ENCODE measurements around the gene MYLK2. TPM values are rescaled to one million over a fixed set of nuclear protein-coding genes. Genes with fewer than 3 reads are reported as not detected.
"Not testable (repeated sequence)": the region's sequence is repeated elsewhere in the genome, so short reads cannot be mapped to it uniquely, and the experiment has no call there.

MYLK2 gene
- total RNA-seq, 4 donors from 2014 or later, result 0.27 to 0.54 (median 0.31) TPM; not detected in 1

DNA sequence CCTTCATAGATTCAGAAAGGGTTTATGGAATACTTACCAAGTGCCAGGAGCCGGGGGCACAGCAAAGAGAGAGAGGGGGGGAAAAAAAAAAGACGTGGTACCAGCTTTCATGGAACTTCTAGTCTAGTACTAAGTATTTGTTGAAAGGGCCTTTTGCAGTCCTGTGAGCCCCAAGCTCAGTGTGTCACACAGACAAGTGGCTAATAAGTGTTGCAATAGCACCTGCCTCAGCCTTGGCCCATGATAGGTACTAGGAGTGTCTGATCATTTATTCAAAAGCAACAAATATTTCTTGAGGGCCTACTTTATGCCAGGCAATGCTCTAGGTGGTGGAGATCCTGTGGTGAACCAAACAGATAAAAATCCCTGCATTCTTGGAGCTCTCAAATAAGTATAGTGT is 7.9 kb downstream of the MYLK2 start:
- Histone ChIP-seq H3K27ac (no peak overlapping the region), H3K36me3 (no peaks in the 10 kb centered on the region), H3K27me3 (no peaks in the 10 kb centered on the region), H3K9me3 (no peaks in the 10 kb centered on the region), H3K4me3 (no peak overlapping the region), H3K4me1 (peaks cover 0 to 14% (median 3%) of the 10 kb centered on the region in 3 donors)
- no peak for TF ChIP-seq EP300 (IDR thresholded peaks at IDR 0.05)
- no peak for TF ChIP-seq POLR2AphosphoS5 (IDR thresholded peaks at IDR 0.05)
- TF ChIP-seq, protein P1, sequence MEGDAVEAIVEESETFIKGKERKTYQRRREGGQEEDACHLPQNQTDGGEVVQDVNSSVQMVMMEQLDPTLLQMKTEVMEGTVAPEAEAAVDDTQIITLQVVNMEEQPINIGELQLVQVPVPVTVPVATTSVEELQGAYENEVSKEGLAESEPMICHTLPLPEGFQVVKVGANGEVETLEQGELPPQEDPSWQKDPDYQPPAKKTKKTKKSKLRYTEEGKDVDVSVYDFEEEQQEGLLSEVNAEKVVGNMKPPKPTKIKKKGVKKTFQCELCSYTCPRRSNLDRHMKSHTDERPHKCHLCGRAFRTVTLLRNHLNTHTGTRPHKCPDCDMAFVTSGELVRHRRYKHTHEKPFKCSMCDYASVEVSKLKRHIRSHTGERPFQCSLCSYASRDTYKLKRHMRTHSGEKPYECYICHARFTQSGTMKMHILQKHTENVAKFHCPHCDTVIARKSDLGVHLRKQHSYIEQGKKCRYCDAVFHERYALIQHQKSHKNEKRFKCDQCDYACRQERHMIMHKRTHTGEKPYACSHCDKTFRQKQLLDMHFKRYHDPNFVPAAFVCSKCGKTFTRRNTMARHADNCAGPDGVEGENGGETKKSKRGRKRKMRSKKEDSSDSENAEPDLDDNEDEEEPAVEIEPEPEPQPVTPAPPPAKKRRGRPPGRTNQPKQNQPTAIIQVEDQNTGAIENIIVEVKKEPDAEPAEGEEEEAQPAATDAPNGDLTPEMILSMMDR (IDR thresholded peaks at IDR 0.05), result no peak
- no peak for TF ChIP-seq POLR2A (IDR thresholded peaks at IDR 0.05)
- WGBS, 2 donors (ENCODE audit: low coverage in 1 of 2), result 54 to 80% methylated on average over 1 of the region's 2 CpGs
- ATAC-seq, result no peak

DNA sequence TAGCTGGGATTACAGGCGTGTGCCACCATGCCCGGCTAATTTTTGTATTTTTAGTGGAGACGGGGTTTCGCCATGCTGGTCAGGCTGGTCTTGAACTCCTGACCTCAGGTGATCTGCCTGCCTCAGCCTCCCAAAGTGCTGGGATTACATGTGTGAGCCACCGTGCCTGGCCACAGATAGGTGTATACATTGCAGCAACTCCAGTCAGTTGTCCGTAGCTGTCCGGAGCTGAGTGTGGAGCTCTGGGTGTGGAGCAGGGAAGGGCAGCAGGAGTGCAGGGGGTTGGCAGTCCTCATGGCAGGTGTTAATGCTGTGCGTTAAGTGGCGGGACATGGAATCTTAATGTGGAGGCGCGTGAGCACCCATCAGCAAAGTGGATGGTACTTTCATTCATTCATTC is 8.9 kb downstream of the MYLK2 start:
- H3K9me3 ChIP-seq, ATAC-seq, H3K27me3 ChIP-seq, H3K4me3 ChIP-seq, H3K27ac ChIP-seq, H3K4me1 ChIP-seq, H3K36me3 ChIP-seq: not testable (repeated sequence)
- WGBS, 2 donors (ENCODE audit: low coverage in 1 of 2), result 92 to 100% methylated on average over 2 to 7 of the region's 11 CpGs

DNA sequence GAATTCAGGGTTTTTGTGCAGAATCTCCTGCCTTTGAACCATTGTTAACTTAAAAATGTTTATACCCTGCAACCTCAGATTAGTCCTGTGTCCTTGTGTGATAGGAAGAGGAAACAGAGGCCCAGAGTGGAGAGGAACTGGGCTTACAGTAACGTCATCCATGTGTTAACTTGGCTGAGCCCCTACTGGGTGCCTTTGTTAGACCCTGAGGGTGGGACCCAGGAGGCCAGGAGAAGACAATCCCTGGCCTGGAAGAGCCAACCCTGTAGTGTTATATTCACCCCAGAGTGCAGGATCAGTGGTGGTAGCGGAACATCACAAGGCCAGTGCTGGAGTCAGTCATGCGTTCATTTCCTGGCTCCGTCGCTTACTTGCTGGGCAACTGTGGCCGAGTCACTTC is 10.6 kb downstream of the MYLK2 start:
- ATAC-seq, result no peak
- WGBS, 2 donors (ENCODE audit: low coverage in 1 of 2), result 87% methylated on average over 6 of the region's 6 CpGs; no CpG with 5 or more reads in 1 of the 2 donors
- H3K27ac ChIP-seq, result no peak overlapping the region
- no peaks in the 10 kb centered on the region for H3K9me3 ChIP-seq
- no peak for TF ChIP-seq EP300 (IDR thresholded peaks at IDR 0.05)
- TF ChIP-seq POLR2A (IDR thresholded peaks at IDR 0.05), result no peak
- TF ChIP-seq, protein P1 (IDR thresholded peaks at IDR 0.05), result no peak
- no peaks in the 10 kb centered on the region for H3K36me3 ChIP-seq
- H3K4me1 ChIP-seq, result peaks cover 0 to 8% (median 0%) of the 10 kb centered on the region in 3 donors
- H3K27me3 ChIP-seq, result no peaks in the 10 kb centered on the region
- H3K4me3 ChIP-seq, result no peak overlapping the region

DNA sequence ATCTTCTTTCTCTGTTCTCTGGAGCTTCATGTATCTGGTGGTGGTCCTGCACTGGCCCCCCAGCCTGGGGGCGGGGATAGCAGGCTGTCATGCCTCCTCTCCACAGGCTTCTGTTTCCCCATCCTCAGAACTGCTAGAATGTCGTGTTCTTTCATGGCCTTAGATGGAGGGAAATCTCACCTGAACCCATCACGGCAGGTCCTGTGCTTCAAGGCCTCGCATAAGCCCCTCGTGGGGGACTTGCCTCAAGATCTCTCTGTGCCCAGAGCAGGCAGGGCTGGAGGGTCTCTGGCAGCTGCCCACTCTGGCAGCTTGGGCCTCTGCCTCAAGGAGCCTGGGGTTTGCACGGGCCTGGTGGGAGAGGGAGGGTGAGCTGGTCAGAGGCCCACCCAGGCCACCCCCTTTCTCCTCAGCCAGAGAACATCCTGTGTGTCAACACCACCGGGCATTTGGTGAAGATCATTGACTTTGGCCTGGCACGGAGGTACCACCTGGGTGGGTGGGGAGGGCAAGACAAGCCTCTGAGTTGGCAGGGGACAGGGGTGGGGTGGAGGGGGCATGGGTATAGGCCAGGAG is 11.3 kb downstream of the MYLK2 start:
- no peak overlapping the region for H3K27ac ChIP-seq
- no peaks in the 10 kb centered on the region for H3K9me3 ChIP-seq
- no peaks in the 10 kb centered on the region for H3K27me3 ChIP-seq
- ATAC-seq, result no peak
- WGBS, 2 donors (ENCODE audit: low coverage in 1 of 2), result 87 to 100% methylated on average over 1 to 4 of the region's 8 CpGs
- no peak overlapping the region for H3K4me3 ChIP-seq
- H3K36me3 ChIP-seq, result no peaks in the 10 kb centered on the region
- H3K4me1 ChIP-seq, result peaks cover 0 to 11% (median 0%) of the 10 kb centered on the region in 3 donors
- no peak for TF ChIP-seq POLR2A (IDR thresholded peaks at IDR 0.05)
- no peak for TF ChIP-seq EP300 (IDR thresholded peaks at IDR 0.05)
- TF ChIP-seq, protein P1 (IDR thresholded peaks at IDR 0.05), result no peak
- no peak for TF ChIP-seq POLR2AphosphoS5 (IDR thresholded peaks at IDR 0.05)

DNA sequence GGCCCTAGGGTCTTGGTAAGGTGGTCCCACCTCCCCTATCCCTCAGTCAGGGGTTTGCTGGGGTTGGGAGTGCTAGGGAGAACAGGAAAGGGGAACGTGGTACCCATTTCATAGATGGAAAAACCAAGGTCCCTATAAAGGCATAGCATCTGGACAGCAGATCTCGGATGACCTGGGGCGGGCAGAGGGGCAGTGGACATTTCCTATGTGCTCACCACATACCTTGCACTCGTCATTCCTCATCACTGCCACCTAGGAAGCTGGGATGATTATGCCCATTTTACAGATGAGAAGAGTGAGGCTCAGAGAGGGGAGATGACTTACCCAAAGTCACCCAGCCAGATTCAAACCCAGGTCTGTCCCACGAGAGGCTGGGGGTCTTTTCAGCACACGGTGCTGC is 12.1 kb downstream of the MYLK2 start:
- ATAC-seq, result no peak
- WGBS, 2 donors (ENCODE audit: low coverage in 1 of 2), result 80 to 94% methylated on average over 3 to 4 of the region's 6 CpGs
- Histone ChIP-seq H3K27me3 (no peaks in the 10 kb centered on the region), H3K4me1 (peaks cover 0 to 18% (median 5%) of the 10 kb centered on the region in 3 donors), H3K4me3 (no peak overlapping the region), H3K36me3 (no peaks in the 10 kb centered on the region), H3K9me3 (no peaks in the 10 kb centered on the region), H3K27ac (no peak overlapping the region)
- no peak for TF ChIP-seq EP300 (IDR thresholded peaks at IDR 0.05)
- no peak for TF ChIP-seq POLR2AphosphoS5 (IDR thresholded peaks at IDR 0.05)
- TF ChIP-seq POLR2A (IDR thresholded peaks at IDR 0.05), result no peak
- TF ChIP-seq, protein P1 (IDR thresholded peaks at IDR 0.05), result no peak

Measured in gastroesophageal sphincter (tissue), 4 donors.